Eye (tissue), 1 donor: Measurements from ENCODE around the gene FCAMR.

Experiments used
- DNase-seq: peaks from one replicate; pipeline ENCODE4 v3.0.0-alpha.2; 2015

FCAMR gene

GRCh38 chr1:206992790-206993189 is 22.5 kb upstream of the FCAMR start:
- no peak for DNase-seq

- no peak for DNase-seq
Observed at GRCh38 chr1:206987873-206988272, 17.6 kb upstream of the FCAMR start.

GRCh38 chr1:206986885-206987284 is 16.6 kb upstream of the FCAMR start:
- DNase-seq: no peak

- DNase-seq: no peak
Observed at GRCh38 chr1:206986402-206986801, 16.1 kb upstream of the FCAMR start.

- DNase-seq: no peak
Observed at GRCh38 chr1:206985162-206985749, 15.0 kb upstream of the FCAMR start.

GRCh38 chr1:206982216-206982615 is 12.0 kb upstream of the FCAMR start:
- peak; percentile 75 for DNase-seq

- DNase-seq: no peak
Observed at GRCh38 chr1:206979379-206980043, 9.3 kb upstream of the FCAMR start.

GRCh38 chr1:206978259-206978658 is 8.0 kb upstream of the FCAMR start:
- DNase-seq: no peak

GRCh38 chr1:206975306-206975705 is 5.0 kb upstream of the FCAMR start:
- DNase-seq: no peak

GRCh38 chr1:206974140-206974539 is 3.9 kb upstream of the FCAMR start:
- no peak for DNase-seq

- no peak for DNase-seq
Observed at GRCh38 chr1:206972728-206973127, 2.5 kb upstream of the FCAMR start.

- DNase-seq: no peak
Observed at GRCh38 chr1:206971029-206971655, 882 bp upstream of the FCAMR start.

- no peak for DNase-seq
Observed at GRCh38 chr1:206969090-206969489, 1.2 kb downstream of the FCAMR start.

- DNase-seq: no peak
Observed at GRCh38 chr1:206967096-206967849, 3.0 kb downstream of the FCAMR start.

GRCh38 chr1:206965781-206966180 is 4.5 kb downstream of the FCAMR start:
- DNase-seq: no peak

GRCh38 chr1:206963740-206964139 is 6.5 kb downstream of the FCAMR start:
- DNase-seq: no peak

- no peak for DNase-seq
Observed at GRCh38 chr1:206963119-206963712, 7.0 kb downstream of the FCAMR start.

GRCh38 chr1:206962272-206962671 is 8.0 kb downstream of the FCAMR start:
- no peak for DNase-seq

GRCh38 chr1:206961668-206962067 is 8.6 kb downstream of the FCAMR start:
- no peak for DNase-seq

- DNase-seq: no peak
Observed at GRCh38 chr1:206960676-206961386, 9.4 kb downstream of the FCAMR start.

GRCh38 chr1:206958144-206958543 is 12.1 kb downstream of the FCAMR start:
- no peak for DNase-seq

GRCh38 chr1:206957639-206958038 is 12.6 kb downstream of the FCAMR start:
- no peak for DNase-seq
